ENCODE measurements around the gene GRID1. TPM values are rescaled to one million over a fixed set of nuclear protein-coding genes. Genes with fewer than 3 reads are reported as not detected.

The GRID1 gene
- total RNA-seq, 4 donors from 2014 or later, result 0.35 to 10.7 (median 1.3) TPM

DNA sequence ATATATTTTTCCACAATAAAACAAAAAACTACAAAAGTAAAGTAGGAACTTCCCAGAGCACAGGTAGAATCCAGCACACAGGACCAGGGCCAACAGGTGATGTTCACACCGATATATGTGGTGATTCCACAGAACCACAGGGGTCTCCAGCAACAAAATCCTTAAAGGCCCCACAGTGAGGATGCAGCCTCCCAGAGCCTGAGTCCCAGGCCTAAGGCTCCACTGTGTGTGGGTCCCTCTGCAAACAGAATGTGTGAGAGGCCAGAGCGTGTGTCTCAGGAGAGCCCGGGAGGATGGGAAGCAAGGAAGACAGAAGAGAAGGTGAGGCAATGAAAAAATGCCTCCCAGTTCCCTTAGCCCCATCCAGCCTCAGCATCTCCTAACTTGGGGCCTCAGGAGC, 173.9 kb downstream of the GRID1 start:
- Histone ChIP-seq H3K36me3 (no peaks in the 10 kb centered on the region), H3K27ac (no peak overlapping the region), H3K9me3 (no peaks in the 10 kb centered on the region), H3K27me3 (no peaks in the 10 kb centered on the region), H3K4me1 (no peaks in the 10 kb centered on the region), H3K4me3 (no peak overlapping the region)
- TF ChIP-seq, protein P1, sequence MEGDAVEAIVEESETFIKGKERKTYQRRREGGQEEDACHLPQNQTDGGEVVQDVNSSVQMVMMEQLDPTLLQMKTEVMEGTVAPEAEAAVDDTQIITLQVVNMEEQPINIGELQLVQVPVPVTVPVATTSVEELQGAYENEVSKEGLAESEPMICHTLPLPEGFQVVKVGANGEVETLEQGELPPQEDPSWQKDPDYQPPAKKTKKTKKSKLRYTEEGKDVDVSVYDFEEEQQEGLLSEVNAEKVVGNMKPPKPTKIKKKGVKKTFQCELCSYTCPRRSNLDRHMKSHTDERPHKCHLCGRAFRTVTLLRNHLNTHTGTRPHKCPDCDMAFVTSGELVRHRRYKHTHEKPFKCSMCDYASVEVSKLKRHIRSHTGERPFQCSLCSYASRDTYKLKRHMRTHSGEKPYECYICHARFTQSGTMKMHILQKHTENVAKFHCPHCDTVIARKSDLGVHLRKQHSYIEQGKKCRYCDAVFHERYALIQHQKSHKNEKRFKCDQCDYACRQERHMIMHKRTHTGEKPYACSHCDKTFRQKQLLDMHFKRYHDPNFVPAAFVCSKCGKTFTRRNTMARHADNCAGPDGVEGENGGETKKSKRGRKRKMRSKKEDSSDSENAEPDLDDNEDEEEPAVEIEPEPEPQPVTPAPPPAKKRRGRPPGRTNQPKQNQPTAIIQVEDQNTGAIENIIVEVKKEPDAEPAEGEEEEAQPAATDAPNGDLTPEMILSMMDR (IDR thresholded peaks at IDR 0.05), result no peak
- DNase-seq, result peak in 1 of 3 donors; percentile 19

DNA sequence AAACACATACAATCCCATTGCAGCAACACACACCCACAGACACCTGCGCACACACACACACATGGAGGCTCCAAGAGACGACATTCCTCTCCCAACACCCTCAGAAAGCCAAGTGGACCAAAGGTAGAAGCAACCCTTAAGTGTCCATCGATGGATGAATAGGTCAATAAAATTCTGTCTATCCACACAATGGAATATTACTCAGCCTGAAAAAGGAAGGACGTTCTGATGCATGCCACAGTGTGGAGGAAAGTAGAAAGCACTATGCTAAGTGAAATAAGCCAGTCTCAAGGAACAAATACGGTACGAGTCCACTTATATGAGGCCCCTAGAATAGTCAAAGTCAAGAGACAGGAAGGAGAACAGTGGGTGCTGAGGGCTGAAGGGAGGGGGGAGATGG, 174.4 kb downstream of the GRID1 start:
- H3K27me3 ChIP-seq, result no peaks in the 10 kb centered on the region
- H3K4me3 ChIP-seq, result no peak overlapping the region
- no peaks in the 10 kb centered on the region for H3K9me3 ChIP-seq
- H3K4me1 ChIP-seq, result no peaks in the 10 kb centered on the region
- no peak overlapping the region for H3K27ac ChIP-seq
- TF ChIP-seq, protein P1 (IDR thresholded peaks at IDR 0.05), result no peak
- TF ChIP-seq POLR2A (IDR thresholded peaks at IDR 0.05), result no peak
- no peak for DNase-seq
- no peaks in the 10 kb centered on the region for H3K36me3 ChIP-seq

DNA sequence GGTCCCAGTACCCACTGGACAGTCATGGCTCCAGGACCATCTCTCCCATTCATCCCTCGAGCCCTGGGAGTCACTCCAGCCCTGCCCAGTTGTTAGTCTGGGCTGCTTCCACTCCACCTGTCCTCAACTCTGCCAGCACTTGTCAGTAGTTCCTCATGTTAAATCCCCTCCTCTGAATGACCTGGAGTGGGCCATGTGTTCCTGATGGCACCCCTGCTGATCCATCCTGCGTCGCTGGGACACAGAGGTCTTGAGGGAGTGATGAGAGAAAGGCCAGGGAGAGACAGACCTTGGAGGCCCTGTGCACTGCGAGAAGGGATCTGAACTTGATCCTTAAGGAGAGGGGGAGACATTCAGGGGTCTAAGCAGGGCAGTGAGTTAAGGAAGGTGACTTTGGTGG, 174.9 kb downstream of the GRID1 start:
- TF ChIP-seq, protein P1 (IDR thresholded peaks at IDR 0.05), result no peak
- no peak for TF ChIP-seq POLR2A (IDR thresholded peaks at IDR 0.05)
- H3K4me3 ChIP-seq, result no peak overlapping the region

GRCh38 chr10:86191166-86191565, 175.4 kb downstream of the GRID1 start:
- DNase-seq, result peak in 1 of 3 donors; percentile 9
- no peak overlapping the region for H3K4me3 ChIP-seq
- H3K9me3 ChIP-seq, result no peaks in the 10 kb centered on the region

More for the DNA sequence above, 174.9 kb downstream of the GRID1 start:
- Histone ChIP-seq H3K27me3 (no peaks in the 10 kb centered on the region), H3K27ac (no peak overlapping the region), H3K9me3 (no peaks in the 10 kb centered on the region), H3K36me3 (no peaks in the 10 kb centered on the region), H3K4me1 (no peaks in the 10 kb centered on the region)
- peak in 1 of 3 donors; percentile 36 for DNase-seq

GRCh38 chr10:86190291-86190690, 176.3 kb downstream of the GRID1 start:
- Histone ChIP-seq H3K27me3 (no peaks in the 10 kb centered on the region), H3K27ac (no peak overlapping the region), H3K9me3 (no peaks in the 10 kb centered on the region), H3K36me3 (no peaks in the 10 kb centered on the region), H3K4me1 (no peaks in the 10 kb centered on the region), H3K4me3 (no peak overlapping the region)
- peak in 1 of 3 donors; percentile 17 for DNase-seq
- TF ChIP-seq POLR2A (IDR thresholded peaks at IDR 0.05), result no peak
- TF ChIP-seq, protein P1 (IDR thresholded peaks at IDR 0.05), result no peak

More at GRCh38 chr10:86191166-86191565, 175.4 kb downstream of the GRID1 start:
- H3K36me3 ChIP-seq, result no peaks in the 10 kb centered on the region
- H3K4me1 ChIP-seq, result no peaks in the 10 kb centered on the region
- H3K27ac ChIP-seq, result no peak overlapping the region
- no peak for TF ChIP-seq POLR2A (IDR thresholded peaks at IDR 0.05)
- TF ChIP-seq, protein P1 (IDR thresholded peaks at IDR 0.05), result no peak
- no peaks in the 10 kb centered on the region for H3K27me3 ChIP-seq

- TF ChIP-seq POLR2A (IDR thresholded peaks at IDR 0.05), result no peak
- TF ChIP-seq, protein P1 (IDR thresholded peaks at IDR 0.05), result no peak
Measured at GRCh38 chr10:86189891-86190290, 176.7 kb downstream of the GRID1 start.

More at GRCh38 chr10:86189891-86190290, 176.7 kb downstream of the GRID1 start:
- H3K36me3 ChIP-seq, result no peaks in the 10 kb centered on the region
- no peak overlapping the region for H3K27ac ChIP-seq
- no peaks in the 10 kb centered on the region for H3K4me1 ChIP-seq
- H3K4me3 ChIP-seq, result no peak overlapping the region
- H3K9me3 ChIP-seq, result no peaks in the 10 kb centered on the region
- no peaks in the 10 kb centered on the region for H3K27me3 ChIP-seq
- DNase-seq, result peak in 1 of 3 donors; percentile 29

All from Peyer's patch (tissue), 4 donors.